HEK293 (cell line): Measurements from ENCODE around the gene HDAC2.
"Not testable (repeated sequence)": the region's sequence is repeated elsewhere in the genome, so short reads cannot be mapped to it uniquely, and the experiment has no call there.

Source experiments
- CTCF ChIA-PET: fragments of 350-600 bp; formaldehyde crosslinking; extraction: SDS; loops from one replicate; lab custom pipeline; 2021; ENCODE audit warnings: antibody characterized with exemption; lab: Yijun Ruan, JAX
- POLR2A ChIA-PET: fragments of 300-600 bp; formaldehyde crosslinking; extraction: SDS; loops from one replicate; lab custom pipeline; 2020; ENCODE audit warnings: antibody characterized with exemption, inconsistent platforms; lab: Yijun Ruan, JAX
- H3K27ac ChIP-seq: fragments of 200-500 bp; sonication (Bioruptor generic); 2 replicates; pipeline ENCODE4 v1.5.1; 2014; ENCODE audit warnings: low read depth, low read length, control low read depth, inconsistent platforms; ENCODE audit errors: extremely low read depth
- H3K36me3 ChIP-seq, 2 experiments: fragments of 200-500 bp in 1 of 2; sonication (Bioruptor generic) in 1 of 2; 1 replicate in 1 of 2; 2 replicates in 1 of 2; pipeline ENCODE4 v1.5.1; 2014 to 2017; ENCODE audit warnings: inconsistent platforms in 2 of 2, low read length in 2 of 2; ENCODE audit not compliant: control insufficient read depth in 2 of 2, insufficient read depth in 1 of 2
- H3K4me1 ChIP-seq: fragments of 200-500 bp; sonication (Bioruptor generic); 2 replicates; pipeline ENCODE4 v1.5.1; 2014; ENCODE audit warnings: mild to moderate bottlenecking, low read length, inconsistent platforms; ENCODE audit not compliant: control insufficient read depth, insufficient read depth
- H3K4me3 ChIP-seq: 2 replicates; pipeline ENCODE4 v1.5.1; 2011; ENCODE audit warnings: low read depth, mild to moderate bottlenecking, control low read depth, low read length, moderate library complexity
- H3K9me3 ChIP-seq: fragments of 200-500 bp; sonication (Bioruptor generic); 2 replicates; pipeline ENCODE4 v1.5.1; 2014; ENCODE audit warnings: low read depth, low read length, inconsistent platforms; ENCODE audit not compliant: control insufficient read depth, insufficient read depth
- GLIS1 ChIP-seq: fragments of 450-650 bp; formaldehyde crosslinking; IDR thresholded peaks from 2 replicates; pipeline ENCODE4 v1.5.1; 2016; ENCODE audit warnings: missing biosample characterization, missing genetic modification characterization
- MEIS1 ChIP-seq: sonication (generic); formaldehyde crosslinking; IDR thresholded peaks from 2 replicates; pipeline ENCODE4 v1.8.1; 2022; ENCODE audit warnings: missing genetic modification reagents, mild to moderate bottlenecking, borderline replicate concordance
- ZBTB1 ChIP-seq: fragments of 450-650 bp; formaldehyde crosslinking; IDR thresholded peaks from 2 replicates; pipeline ENCODE4 v1.5.1; 2016; ENCODE audit warnings: missing biosample characterization, missing genetic modification characterization
- ZFP3 ChIP-seq: fragments of 450-650 bp; formaldehyde crosslinking; IDR thresholded peaks from 2 replicates; pipeline ENCODE4 v1.5.1; 2016; ENCODE audit warnings: low read depth, missing biosample characterization, missing genetic modification characterization
- ZNF292 ChIP-seq: fragments of 450-650 bp; formaldehyde crosslinking; IDR thresholded peaks from 2 replicates; pipeline ENCODE4 v1.5.1; 2016; ENCODE audit warnings: low read depth, missing biosample characterization, missing genetic modification characterization, borderline replicate concordance
- ZNF302 ChIP-seq: fragments of 450-650 bp; formaldehyde crosslinking; IDR thresholded peaks from 2 replicates; pipeline ENCODE4 v1.5.1; 2016; ENCODE audit warnings: missing biosample characterization, missing genetic modification characterization, low read depth
- ZNF530 ChIP-seq: fragments of 450-650 bp; formaldehyde crosslinking; IDR thresholded peaks from 2 replicates; pipeline ENCODE4 v1.5.1; 2016; ENCODE audit warnings: low read depth, missing biosample characterization, missing genetic modification characterization
- ZNF610 ChIP-seq: fragments of 450-650 bp; formaldehyde crosslinking; IDR thresholded peaks from 2 replicates; pipeline ENCODE4 v1.5.1; 2016; ENCODE audit warnings: missing biosample characterization, missing genetic modification characterization, borderline replicate concordance
- ZNF623 ChIP-seq: fragments of 450-650 bp; formaldehyde crosslinking; IDR thresholded peaks from 2 replicates; pipeline ENCODE4 v1.5.1; 2016; ENCODE audit warnings: missing biosample characterization, missing genetic modification characterization
- ZNF629 ChIP-seq: fragments of 450-650 bp; formaldehyde crosslinking; IDR thresholded peaks from 2 replicates; pipeline ENCODE4 v1.5.1; 2017; ENCODE audit warnings: missing biosample characterization, missing genetic modification characterization
- ZNF658 ChIP-seq: fragments of 450-650 bp; formaldehyde crosslinking; IDR thresholded peaks from 2 replicates; pipeline ENCODE4; 2016; ENCODE audit warnings: missing biosample characterization, missing genetic modification characterization
- ZSCAN23 ChIP-seq: fragments of 450-650 bp; formaldehyde crosslinking; IDR thresholded peaks from 2 replicates; pipeline ENCODE4 v1.5.1; 2016; ENCODE audit warnings: missing biosample characterization, missing genetic modification characterization
- TF ChIP-seq, protein P1 (sequence below): fragments of 450-650 bp; formaldehyde crosslinking; IDR thresholded peaks from 2 replicates; pipeline ENCODE4 v1.5.1; 2017; ENCODE audit warnings: missing biosample characterization, missing genetic modification characterization
- TF ChIP-seq, protein P2 (sequence below): fragments of 450-650 bp; formaldehyde crosslinking; IDR thresholded peaks from 2 replicates; pipeline ENCODE4 v1.5.1; 2016; ENCODE audit warnings: missing biosample characterization, missing genetic modification characterization, low read depth
- TF ChIP-seq, protein P3 (sequence below): fragments of 450-650 bp; formaldehyde crosslinking; IDR thresholded peaks from 2 replicates; pipeline ENCODE4 v1.5.1; 2016; ENCODE audit warnings: missing biosample characterization, missing genetic modification characterization, borderline replicate concordance

The HDAC2 gene

DNA sequence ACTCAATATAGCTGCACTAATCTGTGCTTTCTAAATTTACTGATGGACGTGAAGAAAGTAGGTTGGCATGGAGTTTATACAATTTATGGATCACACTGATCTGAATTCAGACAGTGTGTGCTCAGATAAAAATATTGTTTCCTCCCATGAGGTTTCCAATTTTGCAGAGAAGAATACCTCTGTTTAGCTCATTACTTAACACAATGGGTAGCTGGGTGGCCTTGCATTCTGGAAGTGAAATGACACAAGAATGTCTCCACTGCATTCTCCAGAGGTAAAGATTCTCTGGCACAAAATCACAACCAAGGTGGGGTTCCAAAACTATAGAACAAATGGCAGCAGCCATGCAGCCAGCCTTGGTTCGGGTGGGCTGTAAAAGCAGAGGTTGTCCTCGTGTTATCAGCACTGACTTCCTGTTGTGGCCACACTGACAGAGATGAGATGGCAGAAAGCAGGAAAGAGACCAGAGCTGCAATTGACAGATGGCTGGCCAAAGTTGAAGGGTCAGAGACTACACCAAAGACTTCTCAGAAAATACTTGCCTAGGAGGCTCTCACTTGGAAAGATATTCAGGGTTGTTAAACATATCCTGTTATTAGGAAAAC lies 50.2 kb downstream of the HDAC2 start:
- H3K9me3 ChIP-seq: no peaks in the 10 kb centered on the region
- POLR2A ChIA-PET: no interaction called here
- no peaks in the 10 kb centered on the region for H3K36me3 ChIP-seq
- no peak overlapping the region for H3K27ac ChIP-seq
- TF ChIP-seq, protein P1, sequence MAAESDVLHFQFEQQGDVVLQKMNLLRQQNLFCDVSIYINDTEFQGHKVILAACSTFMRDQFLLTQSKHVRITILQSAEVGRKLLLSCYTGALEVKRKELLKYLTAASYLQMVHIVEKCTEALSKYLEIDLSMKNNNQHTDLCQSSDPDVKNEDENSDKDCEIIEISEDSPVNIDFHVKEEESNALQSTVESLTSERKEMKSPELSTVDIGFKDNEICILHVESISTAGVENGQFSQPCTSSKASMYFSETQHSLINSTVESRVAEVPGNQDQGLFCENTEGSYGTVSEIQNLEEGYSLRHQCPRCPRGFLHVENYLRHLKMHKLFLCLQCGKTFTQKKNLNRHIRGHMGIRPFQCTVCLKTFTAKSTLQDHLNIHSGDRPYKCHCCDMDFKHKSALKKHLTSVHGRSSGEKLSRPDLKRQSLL (tag by site-specific recombination): no peak
- TF ChIP-seq, protein P2, sequence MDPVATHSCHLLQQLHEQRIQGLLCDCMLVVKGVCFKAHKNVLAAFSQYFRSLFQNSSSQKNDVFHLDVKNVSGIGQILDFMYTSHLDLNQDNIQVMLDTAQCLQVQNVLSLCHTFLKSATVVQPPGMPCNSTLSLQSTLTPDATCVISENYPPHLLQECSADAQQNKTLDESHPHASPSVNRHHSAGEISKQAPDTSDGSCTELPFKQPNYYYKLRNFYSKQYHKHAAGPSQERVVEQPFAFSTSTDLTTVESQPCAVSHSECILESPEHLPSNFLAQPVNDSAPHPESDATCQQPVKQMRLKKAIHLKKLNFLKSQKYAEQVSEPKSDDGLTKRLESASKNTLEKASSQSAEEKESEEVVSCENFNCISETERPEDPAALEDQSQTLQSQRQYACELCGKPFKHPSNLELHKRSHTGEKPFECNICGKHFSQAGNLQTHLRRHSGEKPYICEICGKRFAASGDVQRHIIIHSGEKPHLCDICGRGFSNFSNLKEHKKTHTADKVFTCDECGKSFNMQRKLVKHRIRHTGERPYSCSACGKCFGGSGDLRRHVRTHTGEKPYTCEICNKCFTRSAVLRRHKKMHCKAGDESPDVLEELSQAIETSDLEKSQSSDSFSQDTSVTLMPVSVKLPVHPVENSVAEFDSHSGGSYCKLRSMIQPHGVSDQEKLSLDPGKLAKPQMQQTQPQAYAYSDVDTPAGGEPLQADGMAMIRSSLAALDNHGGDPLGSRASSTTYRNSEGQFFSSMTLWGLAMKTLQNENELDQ (tag by site-specific recombination): no peak
- no peak for TF ChIP-seq ZNF658
- TF ChIP-seq MEIS1 (CRISPR knock-in tag): no peak
- no peak for TF ChIP-seq GLIS1
- no peak for TF ChIP-seq ZNF610 (tag by site-specific recombination)
- TF ChIP-seq ZSCAN23 (tag by site-specific recombination): no peak
- TF ChIP-seq ZNF623 (tag by site-specific recombination): no peak
- no peak for TF ChIP-seq ZNF292
- TF ChIP-seq ZNF302: no peak
- TF ChIP-seq ZNF530 (tag by site-specific recombination): no peak
- no peak for TF ChIP-seq ZFP3
- TF ChIP-seq, protein P3, sequence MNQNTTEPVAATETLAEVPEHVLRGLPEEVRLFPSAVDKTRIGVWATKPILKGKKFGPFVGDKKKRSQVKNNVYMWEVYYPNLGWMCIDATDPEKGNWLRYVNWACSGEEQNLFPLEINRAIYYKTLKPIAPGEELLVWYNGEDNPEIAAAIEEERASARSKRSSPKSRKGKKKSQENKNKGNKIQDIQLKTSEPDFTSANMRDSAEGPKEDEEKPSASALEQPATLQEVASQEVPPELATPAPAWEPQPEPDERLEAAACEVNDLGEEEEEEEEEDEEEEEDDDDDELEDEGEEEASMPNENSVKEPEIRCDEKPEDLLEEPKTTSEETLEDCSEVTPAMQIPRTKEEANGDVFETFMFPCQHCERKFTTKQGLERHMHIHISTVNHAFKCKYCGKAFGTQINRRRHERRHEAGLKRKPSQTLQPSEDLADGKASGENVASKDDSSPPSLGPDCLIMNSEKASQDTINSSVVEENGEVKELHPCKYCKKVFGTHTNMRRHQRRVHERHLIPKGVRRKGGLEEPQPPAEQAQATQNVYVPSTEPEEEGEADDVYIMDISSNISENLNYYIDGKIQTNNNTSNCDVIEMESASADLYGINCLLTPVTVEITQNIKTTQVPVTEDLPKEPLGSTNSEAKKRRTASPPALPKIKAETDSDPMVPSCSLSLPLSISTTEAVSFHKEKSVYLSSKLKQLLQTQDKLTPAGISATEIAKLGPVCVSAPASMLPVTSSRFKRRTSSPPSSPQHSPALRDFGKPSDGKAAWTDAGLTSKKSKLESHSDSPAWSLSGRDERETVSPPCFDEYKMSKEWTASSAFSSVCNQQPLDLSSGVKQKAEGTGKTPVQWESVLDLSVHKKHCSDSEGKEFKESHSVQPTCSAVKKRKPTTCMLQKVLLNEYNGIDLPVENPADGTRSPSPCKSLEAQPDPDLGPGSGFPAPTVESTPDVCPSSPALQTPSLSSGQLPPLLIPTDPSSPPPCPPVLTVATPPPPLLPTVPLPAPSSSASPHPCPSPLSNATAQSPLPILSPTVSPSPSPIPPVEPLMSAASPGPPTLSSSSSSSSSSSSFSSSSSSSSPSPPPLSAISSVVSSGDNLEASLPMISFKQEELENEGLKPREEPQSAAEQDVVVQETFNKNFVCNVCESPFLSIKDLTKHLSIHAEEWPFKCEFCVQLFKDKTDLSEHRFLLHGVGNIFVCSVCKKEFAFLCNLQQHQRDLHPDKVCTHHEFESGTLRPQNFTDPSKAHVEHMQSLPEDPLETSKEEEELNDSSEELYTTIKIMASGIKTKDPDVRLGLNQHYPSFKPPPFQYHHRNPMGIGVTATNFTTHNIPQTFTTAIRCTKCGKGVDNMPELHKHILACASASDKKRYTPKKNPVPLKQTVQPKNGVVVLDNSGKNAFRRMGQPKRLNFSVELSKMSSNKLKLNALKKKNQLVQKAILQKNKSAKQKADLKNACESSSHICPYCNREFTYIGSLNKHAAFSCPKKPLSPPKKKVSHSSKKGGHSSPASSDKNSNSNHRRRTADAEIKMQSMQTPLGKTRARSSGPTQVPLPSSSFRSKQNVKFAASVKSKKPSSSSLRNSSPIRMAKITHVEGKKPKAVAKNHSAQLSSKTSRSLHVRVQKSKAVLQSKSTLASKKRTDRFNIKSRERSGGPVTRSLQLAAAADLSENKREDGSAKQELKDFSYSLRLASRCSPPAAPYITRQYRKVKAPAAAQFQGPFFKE (tag by site-specific recombination): no peak
- no peak for TF ChIP-seq ZNF629
- no peak for TF ChIP-seq ZBTB1 (tag by site-specific recombination)
- H3K4me3 ChIP-seq: no peak overlapping the region
- H3K4me1 ChIP-seq: no peaks in the 10 kb centered on the region
- CTCF ChIA-PET: interaction anchor here (0.6 to 3.0 kb wide), 8 partner anchors 10 to 1629 kb away, joined by 3 to 15 read pairs (median 3); no protein-coding TSS in a partner anchor

DNA sequence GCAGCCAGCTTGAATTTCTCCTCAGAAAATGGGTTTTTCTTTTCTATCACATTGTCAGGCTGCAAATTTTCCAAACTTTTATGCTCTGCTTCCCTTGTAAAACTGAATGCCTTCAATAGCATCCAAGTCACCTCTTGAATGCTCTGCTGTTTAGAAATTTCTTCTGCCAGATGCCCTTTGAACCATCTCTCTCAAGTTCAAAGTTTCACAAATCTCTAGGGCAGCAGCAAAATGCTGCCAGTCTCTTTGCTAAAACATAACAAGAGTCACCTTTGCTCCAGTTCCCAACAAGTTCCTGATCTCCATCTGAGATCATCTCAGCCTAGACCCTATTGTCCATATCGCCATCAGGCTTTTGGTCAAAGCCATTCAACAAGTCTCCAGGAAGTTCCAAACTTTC lies 60.7 kb downstream of the HDAC2 start:
- H3K4me1 ChIP-seq, H3K27ac ChIP-seq, H3K9me3 ChIP-seq, H3K4me3 ChIP-seq, POLR2A ChIA-PET, H3K36me3 ChIP-seq: not testable (repeated sequence)
- CTCF ChIA-PET: interaction anchor here (0.7 to 3.3 kb wide), 13 partner anchors 20 to 1532 kb away, joined by 3 to 20 read pairs (median 4); no protein-coding TSS in a partner anchor
